Kidney glomerular epithelial cell (primary cell): ENCODE data around the gene XPR1.

Experiments used
- DNase-seq: peaks from one replicate; lab custom pipeline; 2025; lab: John Stamatoyannopoulos, UW

XPR1 gene

DNA sequence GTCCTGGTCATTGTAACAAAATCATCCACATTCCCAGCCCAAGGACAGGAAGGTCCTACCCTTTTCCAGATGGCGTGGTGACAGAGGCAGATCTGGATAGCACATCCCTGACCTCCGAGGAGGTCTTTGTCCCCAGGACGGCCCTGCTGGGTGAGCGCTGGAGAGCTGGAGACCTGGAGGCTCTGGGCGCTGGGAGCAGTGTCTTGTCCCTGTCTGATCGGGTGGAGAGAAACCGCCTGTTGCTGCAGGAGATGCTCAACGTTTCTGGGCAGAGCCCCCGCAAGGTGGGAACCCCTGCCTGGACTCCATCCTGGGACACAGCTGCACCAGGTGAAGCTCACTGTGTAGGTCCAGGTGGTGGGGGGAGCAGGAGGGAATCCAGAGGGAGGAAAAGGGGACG lies 284.9 kb downstream of the XPR1 start:
- DNase-seq: no peak

GRCh38 chr1:180917306-180918065 lies 285.7 kb downstream of the XPR1 start:
- no peak for DNase-seq

GRCh38 chr1:180918519-180918918 lies 286.7 kb downstream of the XPR1 start:
- no peak for DNase-seq

- DNase-seq: no peak
These were observed 287.4 kb downstream of the XPR1 start for GRCh38 chr1:180919183-180919700.

GRCh38 chr1:180920193-180920592 lies 288.4 kb downstream of the XPR1 start:
- DNase-seq: no peak

- no peak for DNase-seq
These were observed 288.9 kb downstream of the XPR1 start for GRCh38 chr1:180920702-180921101.

GRCh38 chr1:180921386-180921785 lies 289.6 kb downstream of the XPR1 start:
- DNase-seq: no peak

DNA sequence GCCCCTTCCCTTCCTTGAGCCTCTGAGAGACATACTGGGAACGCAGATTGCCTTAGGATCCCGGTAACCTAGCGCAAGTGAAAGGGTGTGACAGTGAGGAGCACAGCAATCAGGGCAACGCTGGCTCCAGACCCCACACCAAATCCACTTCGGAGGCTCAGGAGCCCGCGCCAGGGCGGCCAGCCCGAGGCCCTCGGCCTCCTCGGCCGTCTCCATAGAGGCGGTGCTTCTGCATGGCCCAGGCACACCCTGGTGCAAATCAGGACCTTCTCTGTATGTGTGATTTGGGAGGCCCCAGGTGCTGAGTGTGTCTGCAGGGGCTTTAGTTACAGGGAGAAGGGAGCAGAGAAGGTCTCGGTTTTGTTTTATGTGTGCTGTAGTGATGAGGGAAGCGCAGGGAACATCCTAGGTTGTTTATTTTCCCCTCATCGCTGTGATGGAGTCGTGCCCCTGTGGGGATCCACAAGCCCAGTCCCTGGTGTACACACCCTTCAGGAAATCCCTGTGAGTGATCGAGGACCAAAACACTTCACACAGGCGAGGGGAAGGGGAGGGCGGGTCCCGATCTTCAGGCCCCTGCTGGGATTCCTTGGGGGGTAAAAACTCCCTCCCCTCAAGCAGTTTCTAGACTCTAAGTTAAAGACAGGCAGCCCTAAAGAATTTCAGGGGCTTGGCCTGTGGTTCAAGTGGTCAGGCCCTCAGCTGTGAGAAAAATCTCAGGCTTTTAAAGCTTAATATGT lies 290.2 kb downstream of the XPR1 start:
- no peak for DNase-seq

- no peak for DNase-seq
These were observed 290.8 kb downstream of the XPR1 start for GRCh38 chr1:180922631-180923015.

- DNase-seq: no peak
These were observed 291.4 kb downstream of the XPR1 start for GRCh38 chr1:180923021-180923841.

GRCh38 chr1:180923887-180924286 lies 292.1 kb downstream of the XPR1 start:
- DNase-seq: no peak

- DNase-seq: no peak
These were observed 293.1 kb downstream of the XPR1 start for GRCh38 chr1:180924939-180925338.

GRCh38 chr1:180925471-180926051 lies 293.7 kb downstream of the XPR1 start:
- no peak for DNase-seq

DNA sequence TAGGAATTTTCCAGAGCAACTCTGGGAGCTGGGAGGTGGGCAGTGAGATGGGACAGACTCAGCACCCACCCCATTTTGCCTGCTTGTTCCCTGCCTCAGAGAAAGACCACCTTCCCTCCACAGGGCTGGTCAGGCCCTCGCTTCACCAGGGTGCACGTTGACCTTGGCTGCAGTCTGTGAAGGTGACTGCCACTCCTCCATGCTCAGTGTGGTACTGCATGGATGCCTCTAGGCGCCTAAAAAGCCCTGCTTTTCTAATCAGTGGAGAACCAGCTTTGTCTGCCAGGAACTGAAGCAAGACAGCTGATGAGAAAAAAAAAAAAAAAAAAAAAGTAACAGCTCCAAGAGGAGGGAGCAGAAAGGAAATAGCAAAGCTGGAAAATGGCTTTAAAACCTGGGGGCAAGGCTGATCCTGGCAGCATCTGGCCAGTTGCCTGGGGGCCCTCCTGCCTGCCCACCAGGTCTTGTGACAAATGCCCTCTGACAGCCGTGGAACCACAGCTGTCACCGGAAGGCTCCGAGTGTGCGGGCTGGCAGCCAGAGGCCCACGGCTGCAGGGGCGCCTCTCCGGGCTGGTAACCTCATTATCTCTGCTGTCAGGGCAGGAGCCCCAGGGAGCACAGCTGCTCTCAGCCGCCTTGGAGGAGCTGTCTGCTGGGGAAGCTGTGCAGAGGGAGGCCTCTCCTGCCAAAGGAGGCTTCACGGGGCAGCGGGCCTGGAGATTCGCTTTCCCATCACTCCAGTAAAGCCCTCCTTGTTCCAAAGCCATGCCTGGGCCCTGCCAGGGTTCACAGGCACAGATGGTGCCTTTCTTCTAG lies 294.6 kb downstream of the XPR1 start:
- no peak for DNase-seq

- DNase-seq: no peak
These were observed 295.5 kb downstream of the XPR1 start for GRCh38 chr1:180927348-180927747.

- no peak for DNase-seq
These were observed 296.0 kb downstream of the XPR1 start for GRCh38 chr1:180927841-180928240.

- no peak for DNase-seq
These were observed 296.8 kb downstream of the XPR1 start for GRCh38 chr1:180928331-180929230.

DNA sequence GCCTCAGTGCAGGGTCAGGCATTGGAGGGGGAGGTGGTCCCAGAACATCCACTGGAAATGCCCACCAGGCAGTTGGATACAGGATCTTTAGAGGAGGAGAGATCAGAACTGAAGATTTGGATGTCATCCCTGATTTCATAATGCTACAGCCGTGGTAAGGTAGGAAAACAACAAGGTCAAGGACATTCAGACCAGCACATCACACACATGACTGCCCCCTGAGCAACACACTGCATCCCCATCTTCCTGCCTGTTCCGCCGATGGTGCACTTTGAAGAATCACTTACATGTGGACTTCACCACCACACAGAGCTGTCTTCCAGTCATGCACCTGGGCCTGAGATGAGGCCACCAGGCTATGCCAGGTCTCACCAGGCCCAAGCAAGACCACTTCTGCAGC lies 297.6 kb downstream of the XPR1 start:
- no peak for DNase-seq

- DNase-seq: no peak
These were observed 298.9 kb downstream of the XPR1 start for GRCh38 chr1:180930687-180931086.

DNA sequence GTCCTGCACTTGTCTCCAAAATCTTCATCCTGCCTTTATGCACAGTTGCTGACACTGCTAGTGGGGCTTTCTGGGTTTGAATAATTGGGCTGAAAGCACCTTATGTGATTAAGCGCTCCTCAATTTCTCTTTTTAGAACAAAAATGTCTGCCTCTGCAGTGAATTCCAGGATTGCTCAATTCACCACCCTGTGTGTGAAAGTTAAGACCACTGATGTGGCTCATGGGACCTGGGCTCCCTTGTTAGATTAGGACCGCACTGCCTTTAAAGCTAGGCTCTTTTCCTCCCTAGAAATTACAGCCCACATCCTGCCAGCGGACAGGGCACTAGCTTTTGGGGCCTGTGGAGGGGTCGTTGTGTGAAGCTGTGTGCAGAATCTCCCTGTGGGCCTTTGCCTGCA lies 299.7 kb downstream of the XPR1 start:
- no peak for DNase-seq
